Keratinocyte (primary cell): Measurements from ENCODE around the gene TM4SF5. TPM values are rescaled to one million over a fixed set of nuclear protein-coding genes. Genes with fewer than 3 reads are reported as not detected.

Experiments used
- DNase-seq: peaks from one replicate; pipeline ENCODE4 v3.0.0-alpha.2; 2011; ENCODE audit warnings: low read depth, missing footprints, low spot score
- FAIRE-seq: peaks from 2 replicates; lab custom pipeline; 2011; peaks lifted over from hg19 to GRCh38; lab: Jason Lieb, UNC
- H2AFZ ChIP-seq: 2 replicates; pipeline ENCODE4 v1.6.0; 2012; ENCODE audit warnings: low read length, control low read depth, inconsistent platforms; ENCODE audit not compliant: control insufficient read depth
- H3K27ac ChIP-seq: 2 replicates; pipeline ENCODE4 v1.5.1; 2011; ENCODE audit warnings: low read length; ENCODE audit not compliant: control insufficient read depth, insufficient read depth
- H3K27me3 ChIP-seq: 3 replicates; pipeline ENCODE4 v1.6.0; 2011; ENCODE audit warnings: low read length; ENCODE audit not compliant: control insufficient read depth, insufficient read depth; ENCODE audit errors: extremely low read depth
- H3K36me3 ChIP-seq, 2 experiments: 2 replicates in 1 of 2; 3 replicates in 1 of 2; pipeline ENCODE4 v1.5.1; 2011; ENCODE audit warnings: low read length in 2 of 2, mild to moderate bottlenecking in 1 of 2; ENCODE audit not compliant: control insufficient read depth in 2 of 2, insufficient read depth in 2 of 2; ENCODE audit errors: extremely low read depth in 1 of 2
- H3K4me1 ChIP-seq: 3 replicates; pipeline ENCODE4 v1.5.1; 2011; ENCODE audit warnings: low read length; ENCODE audit not compliant: control insufficient read depth, insufficient read depth; ENCODE audit errors: extremely low read depth
- H3K4me2 ChIP-seq: 3 replicates; pipeline ENCODE4 v1.6.0; 2011; ENCODE audit warnings: low read depth, low read length; ENCODE audit not compliant: control insufficient read depth, insufficient read depth; ENCODE audit errors: extremely low read depth
- H3K4me3 ChIP-seq, 3 experiments: fragments of 200-600 bp in 1 of 3; sonication (generic) in 1 of 3; 2 replicates in 2 of 3; 3 replicates in 1 of 3; pipeline ENCODE4 v1.5.1; 2011 to 2016; ENCODE audit warnings: low read length in 3 of 3, mild to moderate bottlenecking in 3 of 3, control low read depth in 2 of 3, inconsistent platforms in 1 of 3, low read depth in 1 of 3, mixed read lengths in 1 of 3, mixed run types in 1 of 3, moderate library complexity in 1 of 3; ENCODE audit not compliant: control insufficient read depth in 2 of 3, insufficient read depth in 2 of 3; ENCODE audit errors: extremely low read depth in 1 of 3
- H3K79me2 ChIP-seq: 2 replicates; pipeline ENCODE4 v1.6.0; 2012; ENCODE audit warnings: low read length; ENCODE audit not compliant: control insufficient read depth, insufficient read depth
- H3K9ac ChIP-seq: 3 replicates; pipeline ENCODE4 v1.6.0; 2011; ENCODE audit warnings: low read length; ENCODE audit not compliant: control insufficient read depth, insufficient read depth; ENCODE audit errors: extremely low read depth
- H3K9me1 ChIP-seq: 3 replicates; pipeline ENCODE4 v1.6.0; 2011; ENCODE audit warnings: low read length; ENCODE audit not compliant: control insufficient read depth, insufficient read depth; ENCODE audit errors: extremely low read depth
- H3K9me3 ChIP-seq: 2 replicates; pipeline ENCODE4 v1.5.1; 2012; ENCODE audit warnings: low read depth, low read length; ENCODE audit not compliant: control insufficient read depth
- H4K20me1 ChIP-seq: 3 replicates; pipeline ENCODE4 v1.6.0; 2011; ENCODE audit warnings: low read length; ENCODE audit not compliant: control insufficient read depth, insufficient read depth; ENCODE audit errors: extremely low read depth
- CTCF ChIP-seq, 3 experiments: IDR thresholded peaks in 1 of 3; conservative IDR thresholded peaks in 1 of 3; optimal IDR thresholded peaks in 1 of 3; 2 replicates in 2 of 3; 3 replicates in 1 of 3; pipeline versions ENCODE3 to v1.5.1; 2011; ENCODE audit warnings: low read length in 3 of 3, mild to moderate bottlenecking in 3 of 3, moderate library complexity in 2 of 3, control low read depth in 1 of 3, inconsistent platforms in 1 of 3; ENCODE audit not compliant: insufficient read depth in 2 of 3; ENCODE audit errors: extremely low read depth in 1 of 3
- EZH2 ChIP-seq: IDR thresholded peaks from one replicate; pipeline ENCODE4 v1.6.1; 2012; ENCODE audit warnings: inconsistent platforms, mild to moderate bottlenecking, low read length, moderate library complexity
- dilution Hi-C: fragments of 300-500 bp; cut with MboI; formaldehyde crosslinking; loops from one replicate; pipeline ENCODE4 v1.7.0; 2020; ENCODE audit warnings: low sequenced_read_pairs; ENCODE audit not compliant: extremely low pct_ligation_motif_present
- polyA plus RNA-seq, 5 experiments: library from polyadenylated mRNA; depleted of rRNA in 3 of 5; stranded (reverse) in 3 of 5; stranded (forward) in 1 of 5; unstranded in 1 of 5; fragments of >200 nt; gene quantifications; 1 replicate in 1 of 5; 2 replicates in 3 of 5; 3 replicates in 1 of 5; pipeline versions ENCODE4 v1.2.1 to v1.2.3, GENCODE V29; 2011 to 2012; ENCODE audit warnings: missing spikeins in 2 of 5, low read depth in 1 of 5, low replicate concordance in 1 of 5

Gene TM4SF5
- polyA plus RNA-seq, 1 donor (not counting 4 experiments of a cell fraction or from before 2014, with no cell fraction given) = not detected

- peak overlapping the region; percentile 67 for H2AFZ ChIP-seq
- peak overlapping the region; percentile 75 for H3K27ac ChIP-seq
- H3K79me2 ChIP-seq = peaks cover 6% of the 10 kb centered on the region
- no peaks in the 10 kb centered on the region for H3K36me3 ChIP-seq
- no peaks in the 10 kb centered on the region for H3K9me3 ChIP-seq
- H3K4me3 ChIP-seq = peak overlapping the region; percentile 57 to 82 (median 68)
- H3K9me1 ChIP-seq = no peaks in the 10 kb centered on the region
- peaks cover 20% of the 10 kb centered on the region for H3K4me1 ChIP-seq
- H4K20me1 ChIP-seq = no peaks in the 10 kb centered on the region
- H3K9ac ChIP-seq = peak overlapping the region; percentile 79
- peaks cover 4% of the 10 kb centered on the region for H3K27me3 ChIP-seq
- no peak for FAIRE-seq
- dilution Hi-C loops = no loop called here
- no peak for DNase-seq
- peak overlapping the region; percentile 90 for H3K4me2 ChIP-seq
- no peak for TF ChIP-seq CTCF (optimal IDR thresholded peaks at IDR 0.05 in 1 of 3, IDR thresholded peaks at IDR 0.05 in 1 of 3, conservative IDR thresholded peaks at IDR 0.05 in 1 of 3; ENCODE audit: extremely low read depth in 1 of 3, insufficient read depth in 2 of 3, low read length in 3 of 3)
- TF ChIP-seq EZH2 = no peak
Observed at GRCh38 chr17:4790705-4791088, 19.0 kb downstream of the TM4SF5 start.

DNA sequence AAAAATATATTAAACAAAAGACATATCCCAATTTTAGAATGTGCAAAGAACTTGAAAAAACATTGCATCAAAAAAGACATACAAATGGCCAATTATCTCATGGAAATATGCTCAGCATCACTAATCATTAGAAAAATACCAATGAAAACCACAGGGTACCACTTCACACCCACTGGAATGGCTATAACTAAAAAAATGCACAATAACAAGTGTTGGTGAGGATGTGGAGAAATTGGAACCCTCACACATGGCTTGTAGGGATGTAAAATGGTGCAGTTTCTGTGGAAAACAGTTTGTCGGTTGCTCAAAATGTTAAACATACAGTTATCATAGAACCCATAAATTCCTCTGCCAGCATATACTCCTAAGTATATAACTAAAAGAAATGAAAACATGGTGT lies 23.5 kb downstream of the TM4SF5 start:
- Histone ChIP-seq H3K4me1 (peaks cover 13% of the 10 kb centered on the region), H4K20me1 (no peaks in the 10 kb centered on the region), H3K27ac (no peak overlapping the region), H3K79me2 (peaks cover 17% of the 10 kb centered on the region), H3K4me3 (no peak overlapping the region), H3K9me3 (no peaks in the 10 kb centered on the region), H3K9me1 (no peaks in the 10 kb centered on the region), H3K9ac (no peak overlapping the region), H3K36me3 (peaks cover 6% of the 10 kb centered on the region in 2 experiments), H3K4me2 (peak overlapping the region; percentile 44), H2AFZ (peak overlapping the region; percentile 68), H3K27me3 (no peaks in the 10 kb centered on the region)
- dilution Hi-C loops = no loop called here
- DNase-seq (no peak), FAIRE-seq (no peak)
- TF ChIP-seq CTCF (optimal IDR thresholded peaks at IDR 0.05 in 1 of 3, IDR thresholded peaks at IDR 0.05 in 1 of 3, conservative IDR thresholded peaks at IDR 0.05 in 1 of 3; ENCODE audit: extremely low read depth in 1 of 3, insufficient read depth in 2 of 3, low read length in 3 of 3) = no peak
- no peak for TF ChIP-seq EZH2
